Nucleus accumbens (tissue), 56 donors: ENCODE results near the gene GLB1L2.
A peak's percentile ranks its signal among the peaks of the same experiment; 100 is the strongest.
"Not testable (repeated sequence)": the region's sequence is repeated elsewhere in the genome, so short reads cannot be mapped to it uniquely, and the experiment has no call there.

Experiments used
- DNase-seq, 56 donors: peaks; one replicate each; lab custom pipeline; 2025; lab: John Stamatoyannopoulos, UW

The GLB1L2 gene

DNA sequence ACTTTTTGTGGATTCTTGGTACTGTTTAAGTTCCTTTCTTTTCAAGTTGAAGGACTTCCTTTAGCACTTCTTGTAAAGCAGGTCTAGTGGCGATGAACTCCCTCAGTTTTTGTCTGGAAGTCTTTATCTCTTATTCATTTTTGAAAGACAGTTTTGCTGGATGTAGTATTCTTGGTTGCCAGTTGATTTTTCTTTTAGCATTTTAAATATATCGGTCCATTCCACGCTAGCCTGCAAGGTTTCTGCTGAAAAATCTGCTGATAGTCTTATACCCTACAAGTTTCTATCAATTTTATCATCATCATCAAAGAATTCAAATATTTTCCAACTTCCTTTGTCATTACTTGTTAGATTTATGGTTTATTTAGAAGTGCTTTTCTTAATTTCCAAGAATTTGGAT, 14.7 kb upstream of the GLB1L2 start:
- no peak for DNase-seq

DNA sequence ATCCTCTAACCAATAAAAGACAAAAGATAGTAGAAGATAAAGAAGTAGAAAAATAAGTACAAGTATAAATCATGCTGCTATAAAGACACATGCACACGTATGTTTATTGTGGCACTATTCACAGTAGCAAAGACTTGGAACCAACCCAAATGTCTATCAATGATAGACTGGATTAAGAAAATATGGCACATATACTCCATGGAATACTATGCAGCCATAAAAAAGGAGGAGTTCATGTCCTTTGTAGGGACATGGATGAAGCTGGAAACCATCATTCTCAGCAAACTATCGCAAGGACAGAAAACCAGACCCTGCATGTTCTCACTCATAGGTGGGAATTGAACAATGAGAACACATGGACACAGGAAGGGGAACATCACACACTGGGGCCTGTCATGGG, 10.4 kb upstream of the GLB1L2 start:
- DNase-seq: not testable (repeated sequence)

DNA sequence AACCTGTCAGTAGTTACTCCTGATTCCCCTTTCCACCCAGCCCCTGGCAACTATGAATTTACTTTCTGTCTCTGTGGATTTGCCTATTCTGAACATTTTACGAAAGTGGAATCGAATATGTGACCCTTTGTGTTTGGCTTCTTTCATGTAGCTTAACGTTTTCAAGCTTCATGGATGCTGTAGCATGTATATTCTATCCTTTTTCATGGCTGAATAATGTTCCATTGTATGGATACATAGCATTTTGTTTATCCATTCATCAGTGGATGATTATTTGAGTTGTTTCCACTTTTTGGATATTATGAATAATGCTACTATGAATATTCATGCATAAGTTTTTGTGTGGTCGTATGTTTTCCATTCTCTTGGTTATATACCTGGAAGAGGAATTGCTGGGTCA, 9.2 kb upstream of the GLB1L2 start:
- no peak for DNase-seq

DNA sequence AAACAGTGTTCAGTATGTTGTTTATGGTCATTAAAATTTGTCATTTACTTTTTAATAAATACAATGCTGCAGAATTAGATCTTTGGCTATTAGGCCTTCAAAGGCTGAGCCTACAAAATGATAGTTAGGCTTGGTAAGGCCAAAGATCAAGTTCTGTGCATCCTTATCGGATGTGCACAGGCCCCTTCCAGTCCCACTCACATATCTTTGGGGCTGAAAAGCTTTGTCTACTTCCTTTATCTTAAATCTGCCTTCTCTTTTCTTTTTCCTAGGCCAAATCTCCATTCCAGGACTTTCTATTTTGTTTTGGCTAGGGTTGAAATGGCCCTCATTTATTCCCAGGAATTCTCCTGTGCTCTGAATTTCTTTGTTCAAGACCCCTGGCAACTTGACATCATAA, 3.4 kb upstream of the GLB1L2 start:
- DNase-seq: no peak

DNA sequence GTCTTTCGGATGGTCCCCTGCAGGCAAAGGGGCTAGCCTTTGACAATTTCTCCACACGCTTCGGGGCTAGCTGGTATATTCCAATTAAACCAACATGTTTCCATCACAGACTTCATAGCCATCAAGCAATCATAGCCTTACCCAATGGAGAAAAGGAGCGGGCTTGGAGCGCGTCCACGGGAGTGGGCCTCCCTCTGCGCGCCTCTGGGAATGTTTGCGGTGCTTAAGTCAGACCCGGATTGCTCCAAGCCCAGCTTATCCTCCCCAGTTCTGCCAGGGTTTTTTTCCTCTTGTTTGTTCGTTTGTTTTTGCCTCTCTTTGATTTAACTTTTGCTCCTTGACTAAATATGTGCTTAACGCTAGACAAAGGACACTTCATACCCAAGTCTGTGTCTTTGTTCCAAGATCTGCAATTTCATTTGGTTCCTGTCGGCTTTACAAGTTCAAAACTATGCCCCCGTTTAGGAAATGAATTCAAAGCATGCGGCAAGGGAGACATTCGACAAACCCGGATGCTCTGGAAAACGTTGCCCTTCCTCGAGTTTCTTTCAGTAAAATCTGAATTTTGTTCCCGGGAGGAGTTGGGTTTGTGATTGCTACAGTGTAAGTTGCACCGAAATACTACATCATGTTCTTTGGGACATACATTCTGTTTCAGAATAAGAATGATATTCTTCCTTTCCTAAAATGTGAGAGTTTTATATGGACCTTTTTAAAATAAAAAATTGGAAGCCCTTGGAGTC, 1.0 kb upstream of the GLB1L2 start:
- no peak for DNase-seq

DNA sequence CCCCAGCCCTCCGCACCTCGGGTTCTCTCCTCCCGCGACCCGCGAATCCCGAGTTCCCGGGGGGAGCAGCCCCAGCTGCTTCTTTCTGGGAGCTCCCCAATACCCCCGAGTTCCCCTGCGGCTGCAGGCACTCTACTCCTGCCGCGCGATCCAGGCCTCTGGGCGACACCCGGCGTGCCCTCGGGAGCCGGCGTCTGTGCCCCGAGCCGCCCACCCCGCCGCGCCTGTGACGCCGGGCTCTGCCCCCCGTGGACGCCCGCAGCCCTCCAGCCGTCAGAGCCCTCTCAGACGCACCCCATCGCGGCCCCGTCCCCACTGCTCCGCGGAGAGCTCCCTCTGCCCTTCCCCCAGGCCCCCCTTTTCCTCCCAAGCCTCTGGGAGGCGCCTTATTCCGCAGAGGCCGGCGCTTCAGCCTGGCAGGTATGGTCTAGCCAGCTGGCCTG, 422 bp downstream of the GLB1L2 start:
- peak in 6 of 56 donors; percentile 6 to 36 (median 10) for DNase-seq

DNA sequence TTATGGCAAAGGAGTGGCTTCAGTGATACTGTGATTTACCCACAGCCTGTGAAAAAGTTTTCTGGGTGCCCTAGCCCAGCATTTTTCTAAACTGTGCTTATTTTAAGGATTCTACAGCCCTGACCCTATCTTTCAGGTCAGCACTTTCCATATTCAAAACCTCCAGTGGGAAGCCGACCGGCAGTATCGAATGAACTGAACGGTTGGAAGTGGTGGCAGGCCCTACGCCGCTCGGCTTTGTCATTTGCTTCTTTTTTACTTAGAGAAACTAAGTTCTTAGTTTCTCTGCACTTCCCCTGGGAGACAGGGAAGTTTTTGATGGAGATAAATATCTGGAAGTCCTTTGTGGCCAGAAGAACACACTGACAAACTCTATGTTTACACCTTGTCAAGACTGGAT, 994 bp downstream of the GLB1L2 start:
- DNase-seq: no peak

DNA sequence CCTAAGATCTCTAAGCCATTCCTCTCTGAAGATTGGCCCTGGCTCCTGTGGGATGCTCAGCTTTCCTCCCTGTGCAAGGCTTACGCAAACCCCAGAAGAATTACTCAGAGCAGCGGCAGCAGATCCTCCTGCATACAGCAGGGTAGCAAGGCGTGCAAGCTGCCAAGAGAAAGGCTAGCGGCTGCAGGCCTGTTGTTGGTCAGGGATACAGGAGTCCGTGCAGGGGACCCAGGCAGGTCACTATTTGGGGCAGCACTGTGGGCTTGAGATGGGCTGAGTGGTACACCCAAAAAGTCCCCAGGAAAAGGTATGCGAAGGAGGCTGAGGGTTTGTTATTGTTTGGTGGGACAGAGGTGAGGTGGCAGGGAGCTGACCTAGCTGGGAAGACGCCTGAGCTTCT, 1.5 kb downstream of the GLB1L2 start:
- no peak for DNase-seq

DNA sequence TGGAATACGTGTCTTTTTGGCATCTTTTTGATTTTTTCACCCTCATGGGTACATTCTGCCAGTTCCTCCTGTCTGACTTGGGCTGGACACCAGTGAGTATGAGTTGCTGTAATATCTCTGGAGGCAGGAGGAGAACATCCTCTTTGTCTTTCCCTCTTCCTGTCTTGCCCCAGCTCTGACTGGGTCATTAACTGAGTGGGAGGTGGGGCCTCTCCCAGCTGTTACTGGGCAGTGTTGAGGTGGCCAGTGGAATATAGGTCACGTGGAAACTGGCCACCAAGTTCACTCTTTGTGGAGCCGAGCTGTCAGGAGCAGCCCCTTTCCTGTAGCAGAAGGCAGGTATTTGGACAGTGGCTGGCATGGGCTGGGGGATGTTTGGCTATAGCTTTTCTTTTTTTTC, 2.2 kb downstream of the GLB1L2 start:
- no peak for DNase-seq

DNA sequence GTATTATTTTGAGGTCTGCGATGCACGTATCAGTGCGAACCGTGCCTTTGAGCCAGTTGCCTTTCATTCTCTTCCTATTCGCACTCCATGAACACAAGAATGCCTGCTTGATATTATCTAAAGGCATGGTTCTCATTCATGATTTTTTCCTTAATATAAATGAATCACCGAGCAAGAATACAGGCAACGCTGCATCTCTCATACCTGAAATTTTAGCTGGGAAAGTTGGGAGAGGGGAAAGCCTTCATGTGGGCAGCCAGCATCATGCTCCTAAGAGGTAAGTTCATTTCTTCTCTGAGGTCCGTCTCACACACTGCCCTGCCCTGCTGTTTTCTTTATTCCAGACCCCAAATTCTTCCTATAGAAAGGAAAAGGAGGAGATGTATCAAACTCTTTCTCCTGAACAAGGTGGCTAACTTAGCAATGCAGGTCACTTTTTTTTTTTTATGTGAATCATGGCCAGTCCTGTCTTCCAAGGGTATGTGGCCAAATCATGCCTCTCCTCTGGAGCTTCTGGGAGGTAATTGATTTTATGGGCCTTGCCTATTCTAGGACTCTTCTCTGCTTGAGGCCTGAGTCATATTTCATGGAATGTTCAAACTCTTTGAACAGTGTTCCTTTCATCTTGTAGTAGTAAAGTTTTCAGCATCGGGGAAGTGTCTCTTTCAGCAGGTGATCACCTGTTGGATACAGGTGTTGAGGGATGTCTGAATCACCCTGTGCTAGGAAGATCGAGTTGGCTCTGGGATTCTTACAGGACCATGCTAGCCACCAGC, 3.2 kb downstream of the GLB1L2 start:
- no peak for DNase-seq

DNA sequence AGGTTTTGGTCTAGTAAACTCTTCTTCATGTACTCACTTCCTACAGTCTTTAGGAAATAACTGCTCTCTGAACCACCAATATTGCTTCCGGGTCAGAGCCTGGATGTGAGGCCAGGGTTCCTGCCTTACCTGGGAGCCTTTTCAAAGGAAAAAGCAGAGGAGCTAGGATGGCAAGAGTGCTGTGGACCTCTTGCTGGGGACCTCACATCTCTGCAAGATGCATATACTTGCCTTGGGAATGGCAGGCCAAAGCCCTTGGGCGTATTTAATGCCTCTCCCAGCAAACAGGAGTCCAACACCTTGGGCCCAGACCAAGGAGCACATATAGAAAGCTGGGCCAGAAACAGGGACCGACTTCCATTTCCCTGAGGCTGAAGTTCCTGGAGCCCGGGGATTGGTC, 5.3 kb downstream of the GLB1L2 start:
- DNase-seq: no peak

DNA sequence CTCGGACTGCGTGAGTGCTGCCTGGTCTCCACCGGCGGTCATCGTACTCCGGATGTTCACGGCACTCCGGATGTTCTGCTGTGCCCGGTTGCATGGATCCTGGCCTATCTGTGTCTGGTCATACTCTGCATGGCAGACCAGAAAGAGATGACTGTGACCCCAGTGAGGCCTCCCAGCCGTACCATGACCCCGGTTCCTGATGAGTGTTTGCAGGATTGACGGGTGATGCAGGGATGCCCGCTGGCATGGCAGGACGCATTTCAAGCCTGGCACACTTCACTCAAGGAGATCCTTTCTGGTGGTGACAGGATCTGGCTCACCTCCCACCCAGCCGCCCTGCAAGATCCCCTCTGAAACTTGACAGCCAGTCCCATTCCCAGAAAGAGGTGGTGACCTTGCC, 6.3 kb downstream of the GLB1L2 start:
- DNase-seq: no peak

DNA sequence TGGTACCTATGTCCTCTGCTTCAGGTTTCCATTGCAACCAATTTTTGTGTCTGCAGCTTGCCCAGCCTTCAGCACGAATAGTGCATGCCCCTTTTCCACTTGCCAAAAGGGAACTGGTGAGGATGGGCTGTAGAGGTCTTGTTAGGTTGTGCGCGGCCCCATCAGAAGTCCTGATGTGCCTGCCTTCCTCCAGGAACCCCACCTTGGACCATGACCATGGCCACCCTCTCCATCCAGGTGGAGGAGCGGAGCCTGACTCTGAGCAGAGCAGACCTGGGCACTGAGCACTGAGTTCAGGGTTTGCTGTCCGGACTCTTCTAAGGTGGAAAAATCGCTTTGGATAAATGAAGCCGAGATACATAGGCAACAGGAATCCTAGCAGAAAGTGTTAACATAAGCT, 6.9 kb downstream of the GLB1L2 start:
- no peak for DNase-seq

DNA sequence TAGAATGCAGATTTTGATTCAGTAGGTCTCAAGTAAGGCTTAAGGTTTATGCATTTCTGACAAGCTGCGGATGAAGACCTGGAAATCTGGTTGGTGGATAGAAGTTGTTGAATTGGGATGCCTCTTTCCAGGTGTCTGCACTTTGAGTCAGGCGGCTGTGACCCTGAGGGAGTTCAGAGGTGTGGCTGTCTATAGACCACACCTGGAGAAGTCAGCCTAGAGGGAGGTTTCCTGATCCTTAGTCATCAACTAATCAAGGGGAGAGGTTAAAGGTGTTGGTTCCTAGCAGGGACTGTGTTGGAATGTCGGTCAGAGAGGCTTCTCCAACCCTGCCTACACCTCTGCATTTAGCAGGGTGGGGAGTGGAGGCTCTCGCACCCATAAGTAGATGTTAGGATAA, 8.0 kb downstream of the GLB1L2 start:
- DNase-seq: no peak

DNA sequence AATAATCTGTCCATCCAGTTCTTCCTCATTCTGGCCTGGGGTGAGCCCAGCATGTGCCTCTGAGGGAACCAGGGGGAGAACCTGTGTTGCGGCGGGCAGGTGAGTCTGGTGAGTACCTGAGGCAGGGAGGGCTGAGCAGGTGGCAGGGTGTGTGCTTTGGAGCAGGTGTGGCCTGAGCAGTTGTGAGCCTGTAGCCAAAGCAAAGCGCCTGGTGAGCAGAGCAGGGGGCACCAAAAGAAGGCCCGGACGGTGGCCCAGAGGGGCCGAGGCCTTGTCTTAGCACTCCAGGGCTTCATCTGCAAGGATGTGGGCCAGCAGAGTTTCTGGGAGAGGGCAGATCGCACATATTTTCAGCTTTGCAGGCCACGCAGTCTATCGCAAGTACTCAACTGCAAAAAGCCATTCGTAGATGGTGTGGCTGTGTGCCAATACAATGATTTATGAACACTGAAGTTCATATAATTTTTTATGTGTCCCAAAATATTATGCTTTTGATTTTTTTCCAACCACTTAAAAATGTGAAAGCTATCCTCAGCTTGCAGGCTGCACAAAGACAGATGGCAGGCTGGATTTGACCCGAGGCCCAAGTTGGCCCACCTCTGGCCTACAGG, 8.7 kb downstream of the GLB1L2 start:
- DNase-seq: no peak

DNA sequence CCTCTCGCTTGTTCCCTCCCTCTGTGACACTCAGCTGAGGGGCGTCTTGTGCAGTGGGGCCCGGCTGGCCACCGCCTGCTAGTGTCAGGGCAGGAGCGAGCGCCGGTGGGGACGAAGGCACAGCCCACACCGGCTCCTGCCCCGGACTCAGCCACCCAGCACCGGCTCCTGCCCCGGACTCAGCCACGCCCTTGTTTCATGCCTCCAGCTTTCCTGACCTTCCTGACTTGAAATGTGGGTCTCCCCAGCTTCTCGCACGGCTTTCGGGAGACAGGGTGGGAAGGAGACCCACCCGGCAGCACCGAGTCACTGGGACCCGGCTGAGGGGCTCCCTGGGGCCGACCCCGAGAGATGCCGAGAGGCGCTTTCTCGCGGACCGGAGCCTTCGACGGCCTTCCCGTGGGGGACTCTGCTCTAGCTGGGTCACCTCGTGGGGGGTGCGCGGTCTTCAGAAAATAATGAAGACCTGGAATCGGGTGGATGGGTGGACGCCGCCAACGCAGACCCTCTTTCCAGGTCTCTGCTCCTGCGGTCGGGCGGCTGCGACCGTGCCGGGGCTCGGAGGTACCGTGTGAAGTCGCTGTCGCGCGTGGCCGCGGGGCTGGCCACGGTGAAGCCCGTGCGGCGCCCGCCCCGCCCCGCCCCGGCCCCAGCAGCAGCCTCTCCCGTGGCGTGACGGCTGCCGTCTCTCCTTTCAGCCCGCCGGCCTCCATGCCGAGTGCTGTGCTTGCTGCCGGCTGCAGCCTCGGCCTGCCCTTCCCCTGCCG, 10.2 kb downstream of the GLB1L2 start:
- DNase-seq: no peak

DNA sequence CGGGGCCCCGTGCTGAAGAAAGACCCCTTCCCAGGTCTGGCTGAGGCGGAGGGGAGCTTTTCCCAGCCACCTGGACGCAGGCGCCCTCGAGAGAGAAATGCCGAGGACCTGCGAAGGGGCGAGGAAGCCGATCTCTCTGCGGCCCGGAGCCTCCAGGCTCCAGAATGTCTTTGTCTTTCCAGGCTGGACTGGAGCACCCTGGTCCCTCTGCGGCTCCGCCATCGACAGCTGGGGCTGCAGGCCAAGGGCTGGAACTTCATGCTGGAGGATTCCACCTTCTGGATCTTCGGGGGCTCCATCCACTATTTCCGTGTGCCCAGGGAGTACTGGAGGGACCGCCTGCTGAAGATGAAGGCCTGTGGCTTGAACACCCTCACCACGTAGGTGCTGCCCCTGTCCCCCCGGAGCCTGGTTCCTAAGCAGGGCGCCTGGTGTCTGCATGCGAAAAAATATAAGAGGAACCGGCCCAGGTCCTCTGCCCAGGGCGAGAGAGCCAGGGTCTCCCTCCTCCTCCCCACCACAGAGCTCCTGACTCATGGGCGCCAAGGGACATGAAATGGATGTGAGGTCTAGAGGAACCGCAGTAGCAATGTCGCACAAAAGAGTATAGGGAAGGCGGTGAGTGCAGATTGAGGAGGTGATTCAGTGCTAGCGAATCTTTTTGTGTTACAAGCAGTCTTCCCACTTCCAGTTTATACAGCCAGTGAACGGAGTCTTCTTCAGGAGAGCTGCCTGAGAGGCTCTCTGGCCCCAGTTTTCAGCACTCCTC, 11.0 kb downstream of the GLB1L2 start:
- no peak for DNase-seq

DNA sequence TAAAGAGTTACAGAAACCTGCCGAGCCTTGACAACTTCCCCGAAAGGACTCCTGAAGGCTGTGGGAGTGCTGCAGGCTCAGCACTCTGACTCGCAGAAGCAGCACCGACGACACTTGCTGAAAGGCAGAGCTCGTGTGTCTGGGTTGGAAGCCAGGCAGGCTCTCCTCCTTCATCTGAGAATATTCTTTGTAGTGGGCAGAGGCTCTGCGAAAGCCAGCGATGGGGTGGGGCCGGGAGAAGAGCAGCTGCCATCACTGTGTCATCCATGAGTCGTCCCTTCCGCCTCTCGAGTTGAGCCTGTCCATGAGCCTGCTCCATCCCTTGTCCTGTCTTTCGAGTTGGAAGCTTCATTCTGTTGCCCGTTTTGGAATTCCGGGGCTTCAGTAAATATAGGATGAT, 11.9 kb downstream of the GLB1L2 start:
- no peak for DNase-seq

DNA sequence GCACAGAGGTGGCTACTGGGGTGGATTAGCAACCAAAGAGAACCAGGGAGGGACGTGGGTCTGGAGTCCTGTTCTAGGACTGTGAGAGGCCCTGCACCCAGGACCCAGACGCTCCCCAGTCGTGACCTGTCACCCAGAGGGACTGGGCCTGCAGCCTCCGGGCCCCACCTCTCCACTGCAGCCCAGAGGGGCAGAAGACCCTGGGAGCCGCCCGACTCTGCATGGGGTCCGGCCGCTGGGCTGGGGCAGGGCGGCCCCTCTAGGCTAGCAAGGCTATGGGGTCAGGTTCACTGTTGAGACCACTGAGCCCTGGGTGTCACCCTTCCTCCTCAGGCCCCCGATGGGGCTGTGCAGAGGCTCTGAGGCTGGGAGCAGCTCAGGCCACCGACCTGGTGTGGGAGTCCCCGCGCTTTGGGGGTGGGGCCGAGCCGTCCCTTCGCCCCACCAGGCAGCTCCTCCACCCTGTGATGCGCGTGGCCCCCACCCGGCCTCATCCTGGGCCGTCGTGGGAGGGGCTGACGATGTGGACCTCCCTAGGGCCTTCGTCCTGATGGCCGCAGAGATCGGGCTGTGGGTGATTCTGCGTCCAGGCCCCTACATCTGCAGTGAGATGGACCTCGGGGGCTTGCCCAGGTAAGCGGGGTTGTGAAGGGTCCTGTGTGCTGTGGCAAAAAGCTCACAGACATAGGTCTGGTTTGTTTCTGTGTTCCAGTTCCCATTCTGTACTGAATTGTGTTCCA, 12.9 kb downstream of the GLB1L2 start:
- not testable (repeated sequence) for DNase-seq

DNA sequence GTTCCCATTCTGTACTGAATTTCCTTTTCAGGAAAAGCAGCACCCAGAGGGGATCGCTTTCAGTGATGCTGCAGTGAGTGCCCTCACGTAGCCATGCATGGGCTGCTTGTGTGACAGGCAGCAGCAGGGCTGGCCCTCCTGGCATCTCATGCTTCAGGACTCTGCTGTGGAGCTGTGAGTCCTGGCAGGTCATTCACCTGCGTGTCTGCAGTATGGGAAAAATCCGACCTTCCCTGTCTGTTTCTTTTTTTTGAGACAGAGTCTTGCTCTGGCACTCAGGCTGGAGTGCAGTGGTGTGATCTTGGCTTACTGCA, 13.4 kb downstream of the GLB1L2 start:
- DNase-seq: no peak
